Measurements from ENCODE around the gene BCL2L13.
"Not testable (repeated sequence)": the region's sequence is repeated elsewhere in the genome, so short reads cannot be mapped to it uniquely, and the experiment has no call there.

Gene BCL2L13

DNA sequence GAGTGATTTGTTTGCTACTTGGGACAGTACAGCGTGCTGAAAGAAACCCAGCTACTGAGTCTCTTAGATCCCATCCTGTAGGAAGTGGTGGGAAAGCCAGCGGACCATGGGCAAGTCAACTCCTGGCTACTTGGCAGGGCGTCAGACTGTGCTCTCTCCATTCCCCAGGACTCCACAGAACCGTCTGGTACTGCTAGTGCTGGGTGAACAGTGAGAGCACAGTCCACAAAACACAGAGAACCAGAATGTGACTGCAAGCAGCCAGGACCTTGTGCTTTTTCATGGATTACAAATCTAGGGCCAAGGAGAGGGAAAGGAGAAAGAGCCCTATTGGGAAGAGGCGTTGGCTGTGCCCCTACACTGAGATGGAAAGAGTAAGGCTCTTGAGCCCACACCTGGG lies 125.5 kb downstream of the BCL2L13 start:
- TF ChIP-seq EZH2 (optimal IDR thresholded peaks at IDR 0.05; ENCODE audit: low read depth, low read length) (no peak), EZH2phosphoT487 (IDR thresholded peaks at IDR 0.05; ENCODE audit: low read length) (no peak)
- TF ChIP-seq, protein P1, sequence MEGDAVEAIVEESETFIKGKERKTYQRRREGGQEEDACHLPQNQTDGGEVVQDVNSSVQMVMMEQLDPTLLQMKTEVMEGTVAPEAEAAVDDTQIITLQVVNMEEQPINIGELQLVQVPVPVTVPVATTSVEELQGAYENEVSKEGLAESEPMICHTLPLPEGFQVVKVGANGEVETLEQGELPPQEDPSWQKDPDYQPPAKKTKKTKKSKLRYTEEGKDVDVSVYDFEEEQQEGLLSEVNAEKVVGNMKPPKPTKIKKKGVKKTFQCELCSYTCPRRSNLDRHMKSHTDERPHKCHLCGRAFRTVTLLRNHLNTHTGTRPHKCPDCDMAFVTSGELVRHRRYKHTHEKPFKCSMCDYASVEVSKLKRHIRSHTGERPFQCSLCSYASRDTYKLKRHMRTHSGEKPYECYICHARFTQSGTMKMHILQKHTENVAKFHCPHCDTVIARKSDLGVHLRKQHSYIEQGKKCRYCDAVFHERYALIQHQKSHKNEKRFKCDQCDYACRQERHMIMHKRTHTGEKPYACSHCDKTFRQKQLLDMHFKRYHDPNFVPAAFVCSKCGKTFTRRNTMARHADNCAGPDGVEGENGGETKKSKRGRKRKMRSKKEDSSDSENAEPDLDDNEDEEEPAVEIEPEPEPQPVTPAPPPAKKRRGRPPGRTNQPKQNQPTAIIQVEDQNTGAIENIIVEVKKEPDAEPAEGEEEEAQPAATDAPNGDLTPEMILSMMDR (IDR thresholded peaks at IDR 0.05; ENCODE audit: low read length) = no peak
- Histone ChIP-seq H3K27ac (ENCODE audit: low read length) (no peak overlapping the region), H3K79me2 (ENCODE audit: low read length) (peaks cover 85% of the 10 kb centered on the region), H2AFZ (ENCODE audit: low read length) (no peak overlapping the region), H3K4me1 (ENCODE audit: low read length) (no peaks in the 10 kb centered on the region), H3K27me3 (replicated peaks; ENCODE audit: insufficient read depth, low read length) (no peaks in the 10 kb centered on the region), H3K9me2 (replicated peaks; ENCODE audit: insufficient read depth, low read length) (no peaks in the 10 kb centered on the region), H3K9ac (ENCODE audit: low read length) (no peak overlapping the region), H3K4me2 (ENCODE audit: low read depth, low read length) (no peak overlapping the region), H3F3A (ENCODE audit: insufficient read depth, low read length) (no peaks in the 10 kb centered on the region), H3K4me3 (ENCODE audit: low read length) (no peak overlapping the region), H3K36me3 (replicated peaks; ENCODE audit: insufficient read depth, low read length) (no peaks in the 10 kb centered on the region), H3K9me3 (replicated peaks; ENCODE audit: insufficient read depth, low read length) (no peaks in the 10 kb centered on the region), H4K20me1 (ENCODE audit: insufficient read depth, low read length) (no peaks in the 10 kb centered on the region; the same call in 1 of the 2 replicates)
- no peak for DNase-seq

GRCh38 chr22:17764852-17765251 lies 126.3 kb downstream of the BCL2L13 start:
- H3K4me2 ChIP-seq (ENCODE audit: low read depth, low read length); H3K9me2 ChIP-seq (replicated peaks; ENCODE audit: insufficient read depth, low read length); H3K9ac ChIP-seq (ENCODE audit: low read length); H3K27ac ChIP-seq (ENCODE audit: low read length); H3K9me3 ChIP-seq (replicated peaks; ENCODE audit: insufficient read depth, low read length); H3K27me3 ChIP-seq (replicated peaks; ENCODE audit: insufficient read depth, low read length); H2AFZ ChIP-seq (ENCODE audit: low read length); H3K4me3 ChIP-seq (ENCODE audit: low read length); H3K4me1 ChIP-seq (ENCODE audit: low read length); H4K20me1 ChIP-seq (ENCODE audit: insufficient read depth, low read length); H3F3A ChIP-seq (ENCODE audit: insufficient read depth, low read length); H3K36me3 ChIP-seq (replicated peaks; ENCODE audit: insufficient read depth, low read length); DNase-seq: not testable (repeated sequence)
- peaks cover 91% of the 10 kb centered on the region for H3K79me2 ChIP-seq (ENCODE audit: low read length)

- Histone ChIP-seq H3K27me3 (replicated peaks; ENCODE audit: insufficient read depth, low read length) (no peaks in the 10 kb centered on the region), H3K79me2 (ENCODE audit: low read length) (peaks cover 96% of the 10 kb centered on the region), H3K27ac (ENCODE audit: low read length) (no peak overlapping the region), H3K4me2 (ENCODE audit: low read depth, low read length) (no peak overlapping the region), H4K20me1 (ENCODE audit: insufficient read depth, low read length) (no peaks in the 10 kb centered on the region; the same call in 1 of the 2 replicates), H3K9me3 (replicated peaks; ENCODE audit: insufficient read depth, low read length) (no peaks in the 10 kb centered on the region), H3K9me2 (replicated peaks; ENCODE audit: insufficient read depth, low read length) (no peaks in the 10 kb centered on the region), H2AFZ (ENCODE audit: low read length) (no peak overlapping the region), H3K4me1 (ENCODE audit: low read length) (0 out of 2 replicates have a peak, but pooled peaks cover 5% of the 10 kb centered on the region), H3F3A (ENCODE audit: insufficient read depth, low read length) (no peaks in the 10 kb centered on the region), H3K36me3 (replicated peaks; ENCODE audit: insufficient read depth, low read length) (no peaks in the 10 kb centered on the region), H3K9ac (ENCODE audit: low read length) (no peak overlapping the region), H3K4me3 (ENCODE audit: low read length) (no peak overlapping the region)
- TF ChIP-seq EZH2phosphoT487 (IDR thresholded peaks at IDR 0.05; ENCODE audit: low read length) (no peak), EZH2 (optimal IDR thresholded peaks at IDR 0.05; ENCODE audit: low read depth, low read length) (no peak)
- no peak for DNase-seq
These were observed 128.9 kb downstream of the BCL2L13 start for GRCh38 chr22:17767233-17768065.

DNA sequence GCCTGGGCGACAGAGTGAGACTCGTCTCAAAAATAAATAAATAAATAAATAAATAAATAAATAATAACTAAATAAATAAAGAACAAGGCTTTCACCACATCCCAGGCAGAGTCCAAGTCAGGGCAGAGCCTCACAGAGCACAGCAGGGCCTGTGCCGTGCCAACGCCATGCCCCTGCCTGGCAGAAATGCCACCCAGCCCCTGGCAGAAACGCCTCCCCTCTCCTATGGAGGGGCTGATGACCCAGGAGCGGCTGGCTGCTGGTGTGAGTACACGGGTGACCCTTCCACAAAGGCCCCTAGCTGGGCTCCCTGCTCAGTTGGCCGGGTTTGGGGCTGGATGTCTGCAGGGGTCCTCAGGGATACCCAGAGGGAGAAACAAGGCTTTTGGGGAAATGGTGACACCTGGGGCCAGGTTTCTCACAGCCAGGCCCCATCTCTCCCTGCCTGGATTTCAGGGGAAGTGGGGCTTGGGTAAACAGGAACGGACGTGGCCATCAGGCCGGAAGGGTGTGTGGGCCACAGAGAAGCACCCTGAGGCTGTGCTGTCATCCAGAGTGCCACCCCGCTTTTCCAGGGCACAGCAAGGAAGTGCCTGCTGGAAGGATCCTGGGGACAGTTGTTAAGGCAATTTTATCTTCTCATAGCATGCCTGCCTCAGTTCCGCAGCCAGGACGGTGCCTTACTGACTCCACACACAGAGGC lies 130.6 kb downstream of the BCL2L13 start:
- H3K4me1 ChIP-seq (ENCODE audit: low read length) = peaks cover 11% of the 10 kb centered on the region; the same call in 1 of the 2 replicates
- no peak overlapping the region for H3K4me3 ChIP-seq (ENCODE audit: low read length)
- H3K9me3 ChIP-seq (replicated peaks; ENCODE audit: insufficient read depth, low read length) = no peaks in the 10 kb centered on the region
- H3K4me2 ChIP-seq (ENCODE audit: low read depth, low read length) = no peak overlapping the region
- no peak for TF ChIP-seq EZH2 (optimal IDR thresholded peaks at IDR 0.05; ENCODE audit: low read depth, low read length)
- TF ChIP-seq EZH2phosphoT487 (IDR thresholded peaks at IDR 0.05; ENCODE audit: low read length) = no peak
- no peak overlapping the region for H2AFZ ChIP-seq (ENCODE audit: low read length)
- no peaks in the 10 kb centered on the region for H3K36me3 ChIP-seq (replicated peaks; ENCODE audit: insufficient read depth, low read length)
- peaks cover 92% of the 10 kb centered on the region for H3K79me2 ChIP-seq (ENCODE audit: low read length)
- no peak for DNase-seq
- H4K20me1 ChIP-seq (ENCODE audit: insufficient read depth, low read length) = peaks cover 6% of the 10 kb centered on the region
- H3K27ac ChIP-seq (ENCODE audit: low read length) = no peak overlapping the region
- H3K9ac ChIP-seq (ENCODE audit: low read length) = no peak overlapping the region
- no peaks in the 10 kb centered on the region for H3F3A ChIP-seq (ENCODE audit: insufficient read depth, low read length)
- H3K9me2 ChIP-seq (replicated peaks; ENCODE audit: insufficient read depth, low read length) = no peaks in the 10 kb centered on the region
- H3K27me3 ChIP-seq (replicated peaks; ENCODE audit: insufficient read depth, low read length) = no peaks in the 10 kb centered on the region

Measured in MM.1S (cell line).